ENCODE measurements around the gene SNX14.

DNA sequence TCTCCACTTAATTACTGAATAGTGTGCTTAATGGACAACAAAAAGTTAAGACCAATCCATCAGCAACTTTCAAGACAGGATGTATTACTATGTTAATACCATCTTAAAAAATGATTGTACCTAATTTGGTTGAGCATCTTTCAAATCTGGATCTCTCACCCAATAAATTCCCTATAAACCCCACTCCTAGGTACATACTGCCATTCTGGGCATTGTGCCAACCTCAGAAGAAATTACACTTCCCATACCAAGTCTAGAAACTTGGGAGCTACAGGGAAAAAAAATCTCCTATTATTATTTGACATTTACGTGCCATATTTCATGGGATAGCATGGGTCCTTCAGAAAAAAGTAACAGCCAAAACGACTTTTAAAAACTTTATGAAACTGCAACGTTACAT lies 43.9 kb upstream of the SNX14 start:
- no peak for TF ChIP-seq POLR2A (IDR thresholded peaks at IDR 0.05)
- TF ChIP-seq, protein P1, sequence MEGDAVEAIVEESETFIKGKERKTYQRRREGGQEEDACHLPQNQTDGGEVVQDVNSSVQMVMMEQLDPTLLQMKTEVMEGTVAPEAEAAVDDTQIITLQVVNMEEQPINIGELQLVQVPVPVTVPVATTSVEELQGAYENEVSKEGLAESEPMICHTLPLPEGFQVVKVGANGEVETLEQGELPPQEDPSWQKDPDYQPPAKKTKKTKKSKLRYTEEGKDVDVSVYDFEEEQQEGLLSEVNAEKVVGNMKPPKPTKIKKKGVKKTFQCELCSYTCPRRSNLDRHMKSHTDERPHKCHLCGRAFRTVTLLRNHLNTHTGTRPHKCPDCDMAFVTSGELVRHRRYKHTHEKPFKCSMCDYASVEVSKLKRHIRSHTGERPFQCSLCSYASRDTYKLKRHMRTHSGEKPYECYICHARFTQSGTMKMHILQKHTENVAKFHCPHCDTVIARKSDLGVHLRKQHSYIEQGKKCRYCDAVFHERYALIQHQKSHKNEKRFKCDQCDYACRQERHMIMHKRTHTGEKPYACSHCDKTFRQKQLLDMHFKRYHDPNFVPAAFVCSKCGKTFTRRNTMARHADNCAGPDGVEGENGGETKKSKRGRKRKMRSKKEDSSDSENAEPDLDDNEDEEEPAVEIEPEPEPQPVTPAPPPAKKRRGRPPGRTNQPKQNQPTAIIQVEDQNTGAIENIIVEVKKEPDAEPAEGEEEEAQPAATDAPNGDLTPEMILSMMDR (IDR thresholded peaks at IDR 0.05), result no peak

Measured in Peyer's patch (tissue), 4 donors.